Muscle of arm (tissue), 12 donors: Measurements from ENCODE around the gene CRYBB3. TPM values are rescaled to one million over a fixed set of nuclear protein-coding genes. Genes with fewer than 3 reads are reported as not detected.
A peak's percentile ranks its signal among the peaks of the same experiment; 100 is the strongest.
"Not testable (repeated sequence)": the region's sequence is repeated elsewhere in the genome, so short reads cannot be mapped to it uniquely, and the experiment has no call there.

ENCODE experiments used
- DNase-seq: peaks from one replicate; pipeline ENCODE4 v3.0.0-alpha.2; 2013
- polyA plus RNA-seq, 12 donors: library from polyadenylated mRNA; unstranded; fragments of 120-200 nt; gene quantifications; one replicate each; pipeline ENCODE4 v1.2.1, GENCODE V29; 2013; ENCODE audit not compliant: insufficient read length in 12 of 12

Gene CRYBB3
- polyA plus RNA-seq, 12 donors: 0.19 to 0.62 (median 0.29) TPM; not detected in 5

GRCh38 chr22:25205847-25206246 is 6.2 kb downstream of the CRYBB3 start:
- DNase-seq: no peak

- no peak for DNase-seq
These were observed 7.3 kb downstream of the CRYBB3 start for GRCh38 chr22:25206998-25207397.

DNA sequence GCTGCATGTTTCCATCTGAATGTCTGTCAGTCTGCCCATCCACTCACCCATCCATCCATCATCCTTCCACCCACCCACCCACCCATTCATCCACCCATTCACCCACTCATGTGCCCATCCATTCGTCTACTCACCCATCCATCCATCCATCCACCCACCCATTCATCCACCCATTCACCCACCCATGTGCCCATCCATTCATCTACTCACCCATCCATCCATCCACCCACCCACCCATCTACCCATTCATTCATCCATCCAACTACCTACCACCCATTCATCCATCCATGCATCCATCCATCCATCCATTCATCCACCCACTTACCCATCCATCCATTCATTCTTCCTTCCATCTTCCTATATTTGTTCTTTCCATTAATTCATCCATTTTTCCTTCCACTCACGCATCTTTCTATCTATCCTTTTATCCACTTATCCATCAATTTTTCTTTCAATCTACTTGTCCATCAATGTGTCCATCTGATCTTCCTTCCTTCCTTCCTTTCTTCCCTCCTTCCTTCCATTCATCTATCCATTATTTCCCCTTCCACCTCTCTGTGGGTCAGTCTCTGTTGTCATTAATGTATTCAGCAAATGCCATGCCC is 8.0 kb downstream of the CRYBB3 start:
- DNase-seq: no peak

DNA sequence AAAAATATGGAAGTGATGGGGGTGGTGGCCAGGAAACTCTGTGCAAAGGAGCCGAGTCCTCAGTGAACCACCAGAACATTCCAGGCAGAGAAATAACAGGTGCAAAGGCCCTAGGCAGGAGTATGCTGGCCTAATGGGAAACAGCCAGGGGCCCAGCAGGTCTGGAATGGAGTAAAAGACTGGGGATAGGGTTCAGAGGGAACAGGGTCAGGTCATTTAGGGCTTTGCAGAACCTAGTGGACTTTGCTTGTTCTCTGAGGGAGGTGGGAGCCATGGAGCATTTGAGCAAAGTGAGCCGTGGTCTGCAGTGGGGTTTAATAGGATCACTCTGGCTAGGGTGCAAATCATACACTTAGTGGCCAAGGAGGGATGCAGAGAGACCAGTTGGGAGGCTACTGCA is 8.7 kb downstream of the CRYBB3 start:
- DNase-seq: no peak

- DNase-seq: no peak
These were observed 9.3 kb downstream of the CRYBB3 start for GRCh38 chr22:25208743-25209505.

DNA sequence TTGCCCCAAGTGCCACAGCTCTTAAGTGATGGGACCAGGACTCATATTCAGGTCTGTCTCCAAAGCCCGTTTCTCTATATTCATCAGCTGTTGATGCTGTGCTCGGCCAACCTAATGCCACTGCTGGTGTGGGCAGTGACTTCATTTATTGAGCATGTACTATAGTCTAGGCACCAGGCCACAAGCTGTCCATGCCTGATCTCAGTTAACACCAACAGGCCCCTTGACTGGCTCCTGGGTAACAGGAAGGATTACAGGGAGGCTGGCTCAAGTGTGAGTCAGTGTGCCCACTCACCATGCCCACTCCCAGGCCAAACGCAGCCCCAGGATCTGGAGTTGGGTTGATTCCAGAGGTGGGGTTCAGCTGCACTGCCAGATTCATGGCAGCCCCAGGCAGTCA is 11.1 kb downstream of the CRYBB3 start:
- DNase-seq: no peak

GRCh38 chr22:25212337-25212736 is 12.7 kb downstream of the CRYBB3 start:
- no peak for DNase-seq

- no peak for DNase-seq
These were observed 13.6 kb downstream of the CRYBB3 start for GRCh38 chr22:25213221-25213620.

DNA sequence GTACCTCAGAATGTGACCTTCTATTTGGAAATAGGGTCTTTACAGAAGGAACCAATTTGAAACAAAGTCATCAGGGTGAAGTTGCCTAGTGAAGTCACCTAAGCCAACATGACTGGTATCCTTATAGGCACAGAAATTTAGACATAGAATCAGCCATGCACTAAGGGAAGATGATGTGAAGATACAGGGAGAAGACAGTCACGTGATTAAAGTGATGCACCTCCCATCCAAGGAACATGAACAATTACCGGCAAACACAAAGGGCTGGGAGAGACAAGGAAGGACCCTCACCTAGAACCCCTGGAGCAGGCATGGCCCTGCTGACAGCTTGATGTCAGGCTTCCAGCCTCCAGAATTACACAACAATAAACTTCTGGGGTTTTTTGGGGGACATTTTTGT is 16.6 kb downstream of the CRYBB3 start:
- DNase-seq: no peak

DNA sequence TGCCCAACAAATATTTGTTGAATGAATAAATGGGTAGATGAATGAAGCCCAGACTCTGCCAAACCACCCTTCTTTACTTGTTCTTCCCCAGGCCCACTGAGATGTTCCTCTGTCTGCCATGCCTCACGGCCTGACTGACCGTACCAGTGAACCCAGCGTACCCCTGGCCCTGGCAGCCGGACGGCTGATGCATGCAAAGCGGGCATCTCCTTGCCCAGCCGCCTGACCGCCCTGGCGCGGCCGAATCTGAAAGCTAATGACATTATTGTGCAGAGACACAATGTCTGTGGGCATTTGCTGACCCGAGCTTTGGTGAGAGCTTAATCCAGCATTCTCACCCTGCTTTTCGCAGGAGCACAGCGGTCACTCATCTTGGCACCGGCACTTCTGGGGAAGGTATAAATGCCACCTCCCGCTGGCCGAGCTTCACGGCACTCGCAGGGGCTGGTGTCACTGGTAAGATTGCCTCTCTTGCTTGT is 19.6 kb downstream of the CRYBB3 start, which contains the start of gene CRYBB2:
Gene CRYBB2 (plus strand): TSS at position 429 of the 479 bp plus-strand sequence. CDS start 1,791 bp downstream, outside the sequence.
- DNase-seq: no peak

- no peak for DNase-seq
These were observed 20.3 kb downstream of the CRYBB3 start for GRCh38 chr22:25219948-25220442.

- no peak for DNase-seq
These were observed 22.1 kb downstream of the CRYBB3 start for GRCh38 chr22:25221790-25222189.

GRCh38 chr22:25223269-25223850 is 23.7 kb downstream of the CRYBB3 start:
- DNase-seq: no peak

DNA sequence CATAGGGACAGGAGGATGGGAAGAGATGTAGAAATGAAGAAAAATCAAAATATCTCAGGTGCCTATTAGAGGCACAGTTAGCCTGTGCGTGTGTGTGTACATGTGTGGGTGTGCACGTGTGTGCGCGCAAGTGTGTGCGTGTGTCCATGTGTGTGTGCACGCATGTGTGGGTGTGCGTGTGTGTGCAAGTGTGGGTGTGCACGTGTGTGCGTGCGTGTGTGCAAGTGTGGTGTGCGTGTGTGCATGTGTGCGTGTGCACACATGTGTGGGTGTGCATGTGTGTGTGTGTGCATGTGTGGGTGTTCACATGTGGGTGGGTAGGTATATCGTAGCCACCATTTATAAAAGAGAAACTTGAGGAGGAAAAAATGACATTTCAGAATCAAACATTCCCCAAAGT is 29.2 kb downstream of the CRYBB3 start:
- no peak for DNase-seq

DNA sequence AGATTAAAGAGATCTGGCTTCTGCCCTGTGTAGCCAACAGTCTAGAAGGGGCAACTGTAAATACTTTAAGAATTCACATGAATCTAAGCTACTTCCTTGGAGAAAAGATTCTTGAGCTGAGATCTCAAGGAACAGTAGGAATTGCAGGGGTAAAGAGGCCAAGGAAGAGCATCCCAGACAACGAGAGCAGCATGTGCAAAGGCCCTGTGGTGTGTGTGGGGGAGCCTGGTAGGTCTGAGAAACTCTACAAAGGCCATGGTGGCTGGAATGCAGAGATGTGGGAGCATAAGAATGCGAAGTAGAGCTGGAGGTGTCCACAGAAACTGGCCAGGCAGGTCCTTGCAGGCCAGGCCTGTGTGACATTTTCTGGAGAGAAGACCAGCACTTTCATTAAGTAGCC is 31.1 kb downstream of the CRYBB3 start:
- DNase-seq: not testable (repeated sequence)

GRCh38 chr22:25232301-25232700 is 32.6 kb downstream of the CRYBB3 start:
- no peak for DNase-seq

DNA sequence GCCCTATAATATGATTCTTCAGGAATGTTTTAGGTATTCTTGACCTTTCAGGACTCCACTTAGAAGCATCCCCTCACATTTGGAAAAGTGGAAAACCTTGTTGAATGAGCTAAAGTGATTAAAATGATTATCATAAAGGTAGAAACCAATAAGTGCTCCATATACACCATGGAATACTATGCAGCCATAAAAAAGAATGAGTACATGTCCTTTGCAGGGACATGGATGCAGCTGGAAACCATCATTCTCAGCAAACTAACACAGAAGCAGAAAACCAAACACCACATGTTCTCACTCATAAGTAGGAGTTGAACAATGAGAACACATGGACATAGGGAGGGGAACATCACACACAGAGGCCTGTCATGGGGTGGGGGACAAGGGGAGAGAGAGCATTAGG is 34.0 kb downstream of the CRYBB3 start:
- DNase-seq: not testable (repeated sequence)

- peak; percentile 74 for DNase-seq
These were observed 36.1 kb downstream of the CRYBB3 start for GRCh38 chr22:25235547-25236290.

DNA sequence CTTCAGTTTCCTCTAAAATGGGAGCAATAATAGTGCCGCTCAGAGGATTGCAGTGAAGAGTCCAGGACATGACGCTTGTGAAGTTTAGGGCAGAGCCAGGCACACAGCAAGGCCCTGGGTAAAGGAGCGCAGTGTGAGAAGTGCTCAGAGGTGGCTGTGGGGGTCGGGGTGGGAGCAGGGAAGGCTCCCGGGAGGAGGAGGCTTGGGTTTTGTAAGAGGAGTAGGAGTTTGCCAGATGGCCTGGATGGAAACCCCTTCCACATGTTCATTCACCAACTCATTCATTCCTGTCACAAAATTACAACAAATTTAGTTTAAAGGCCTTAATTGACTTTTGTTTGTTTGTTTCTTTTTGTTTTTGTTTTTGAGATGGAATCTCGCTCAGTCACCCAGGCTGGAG is 36.8 kb downstream of the CRYBB3 start:
- no peak for DNase-seq

GRCh38 chr22:25237503-25237902 is 37.8 kb downstream of the CRYBB3 start:
- no peak for DNase-seq

DNA sequence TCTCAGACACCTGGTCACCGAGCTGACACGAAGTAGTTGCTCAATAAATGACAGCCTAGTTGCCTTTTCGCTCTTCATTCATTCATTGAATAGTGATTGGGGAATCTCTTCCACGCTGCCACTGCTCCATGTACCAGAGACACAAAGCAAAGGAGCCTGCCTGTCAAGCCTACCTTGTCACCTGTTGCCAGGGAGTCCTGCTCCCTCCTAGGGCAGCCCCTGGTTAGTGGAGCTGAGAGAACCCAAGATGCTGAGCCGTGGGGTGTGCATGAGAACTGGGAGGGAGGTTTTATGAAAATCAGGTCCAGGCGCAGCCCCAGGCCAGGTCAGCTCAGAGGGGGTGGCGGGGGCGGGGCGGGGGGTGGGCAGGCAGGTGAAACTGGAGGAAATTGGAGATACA is 38.4 kb downstream of the CRYBB3 start:
- DNase-seq: not testable (repeated sequence)

- DNase-seq: not testable (repeated sequence)
These were observed 55.5 kb downstream of the CRYBB3 start for GRCh38 chr22:25255169-25255568.
